HUES6 (cell line): ENCODE data around the gene SLC26A1.
A peak's percentile ranks its signal among the peaks of the same experiment; 100 is the strongest.

ENCODE experiments used
- H3K27ac ChIP-seq: 2 replicates; pipeline ENCODE4 v1.7.0; 2013; ENCODE audit warnings: low read depth, mild to moderate bottlenecking, low read length, inconsistent platforms
- H3K27me3 ChIP-seq: 2 replicates; pipeline ENCODE4 v1.6.1; 2013; ENCODE audit warnings: low read length; ENCODE audit not compliant: control insufficient read depth, insufficient read depth
- H3K36me3 ChIP-seq: 2 replicates; pipeline ENCODE4 v1.6.1; 2013; ENCODE audit warnings: low read length; ENCODE audit not compliant: control insufficient read depth, insufficient read depth
- H3K4me1 ChIP-seq: 2 replicates; pipeline ENCODE4 v1.6.1; 2013; ENCODE audit warnings: low read length; ENCODE audit not compliant: control insufficient read depth, insufficient read depth
- H3K4me3 ChIP-seq: 2 replicates; pipeline ENCODE4 v1.5.1; 2013; ENCODE audit warnings: low read depth, low read length
- H3K9ac ChIP-seq: one replicate; pipeline ENCODE4 v1.6.1; 2013; ENCODE audit warnings: mild to moderate bottlenecking, low read length
- H3K9me3 ChIP-seq: 2 replicates; pipeline ENCODE4 v1.6.1; 2013; ENCODE audit warnings: low read depth, low read length; ENCODE audit not compliant: control insufficient read depth, insufficient read depth

The SLC26A1 gene

GRCh38 chr4:1019320-1019719 is 26.1 kb upstream of the SLC26A1 start:
- H3K27me3 ChIP-seq: peaks cover 4% of the 10 kb centered on the region; the same call in 1 of the 2 replicates
- no peak overlapping the region for H3K4me3 ChIP-seq
- peaks cover 27% of the 10 kb centered on the region for H3K4me1 ChIP-seq
- H3K9ac ChIP-seq: no peak overlapping the region
- H3K36me3 ChIP-seq: 0 out of 2 replicates have a peak, but pooled peaks cover 2% of the 10 kb centered on the region
- no peaks in the 10 kb centered on the region for H3K9me3 ChIP-seq
- H3K27ac ChIP-seq: no peak overlapping the region

- Histone ChIP-seq H3K36me3 (no peaks in the 10 kb centered on the region), H3K4me3 (no peak overlapping the region), H3K9ac (no peak overlapping the region), H3K27ac (peak overlapping the region; percentile 57; the same call in 1 of the 2 replicates), H3K4me1 (peaks cover 27% of the 10 kb centered on the region), H3K9me3 (no peaks in the 10 kb centered on the region), H3K27me3 (peaks cover 12% of the 10 kb centered on the region; the same call in 1 of the 2 replicates)
Measured at GRCh38 chr4:1018147-1019020, 25.2 kb upstream of the SLC26A1 start.

GRCh38 chr4:1017706-1018105 is 24.5 kb upstream of the SLC26A1 start:
- Histone ChIP-seq H3K27me3 (peaks cover 18% of the 10 kb centered on the region), H3K4me3 (no peak overlapping the region), H3K9me3 (no peaks in the 10 kb centered on the region), H3K4me1 (peaks cover 27% of the 10 kb centered on the region), H3K9ac (no peak overlapping the region), H3K27ac (no peak overlapping the region), H3K36me3 (no peaks in the 10 kb centered on the region)

- Histone ChIP-seq H3K27me3 (peaks cover 21% of the 10 kb centered on the region), H3K9ac (no peak overlapping the region), H3K4me3 (no peak overlapping the region), H3K27ac (no peak overlapping the region), H3K9me3 (no peaks in the 10 kb centered on the region), H3K36me3 (no peaks in the 10 kb centered on the region), H3K4me1 (peaks cover 27% of the 10 kb centered on the region)
Measured at GRCh38 chr4:1017211-1017610, 24.0 kb upstream of the SLC26A1 start.

GRCh38 chr4:1015746-1016145 is 22.5 kb upstream of the SLC26A1 start:
- Histone ChIP-seq H3K27ac (no peak overlapping the region), H3K36me3 (no peaks in the 10 kb centered on the region), H3K9me3 (no peaks in the 10 kb centered on the region), H3K9ac (no peak overlapping the region), H3K27me3 (peaks cover 25% of the 10 kb centered on the region), H3K4me3 (no peak overlapping the region), H3K4me1 (peaks cover 29% of the 10 kb centered on the region)

- H3K4me3 ChIP-seq: no peak overlapping the region
- H3K4me1 ChIP-seq: peaks cover 34% of the 10 kb centered on the region
- H3K27ac ChIP-seq: no peak overlapping the region; the same call in 1 of the 2 replicates
- no peaks in the 10 kb centered on the region for H3K9me3 ChIP-seq
- peaks cover 30% of the 10 kb centered on the region for H3K27me3 ChIP-seq
- H3K36me3 ChIP-seq: no peaks in the 10 kb centered on the region
- no peak overlapping the region for H3K9ac ChIP-seq
Measured at GRCh38 chr4:1015179-1015578, 22.0 kb upstream of the SLC26A1 start.

GRCh38 chr4:1014291-1015167 is 21.3 kb upstream of the SLC26A1 start:
- peaks cover 31% of the 10 kb centered on the region for H3K4me1 ChIP-seq
- no peak overlapping the region; the same call in 1 of the 2 replicates for H3K27ac ChIP-seq
- no peaks in the 10 kb centered on the region for H3K36me3 ChIP-seq
- no peak overlapping the region for H3K4me3 ChIP-seq
- no peaks in the 10 kb centered on the region for H3K9me3 ChIP-seq
- H3K27me3 ChIP-seq: peaks cover 35% of the 10 kb centered on the region
- no peak overlapping the region for H3K9ac ChIP-seq

GRCh38 chr4:1013225-1014073 is 20.2 kb upstream of the SLC26A1 start:
- Histone ChIP-seq H3K9me3 (no peaks in the 10 kb centered on the region), H3K4me1 (peaks cover 26% of the 10 kb centered on the region)

GRCh38 chr4:1012034-1012739 is 19.0 kb upstream of the SLC26A1 start:
- H3K4me3 ChIP-seq: peak overlapping the region; percentile 60
- no peak overlapping the region for H3K27ac ChIP-seq
- H3K27me3 ChIP-seq: peaks cover 57% of the 10 kb centered on the region
- no peaks in the 10 kb centered on the region for H3K36me3 ChIP-seq
- H3K9ac ChIP-seq: peak overlapping the region; percentile 12
- no peaks in the 10 kb centered on the region for H3K9me3 ChIP-seq
- H3K4me1 ChIP-seq: peaks cover 19% of the 10 kb centered on the region

More at GRCh38 chr4:1013225-1014073, 20.2 kb upstream of the SLC26A1 start:
- H3K27me3 ChIP-seq: peaks cover 44% of the 10 kb centered on the region
- H3K36me3 ChIP-seq: no peaks in the 10 kb centered on the region
- peak overlapping the region; percentile 5 for H3K9ac ChIP-seq
- H3K4me3 ChIP-seq: no peak overlapping the region
- no peak overlapping the region for H3K27ac ChIP-seq

- Histone ChIP-seq H3K9me3 (peaks cover 3% of the 10 kb centered on the region; the same call in 1 of the 2 replicates), H3K27ac (no peak overlapping the region), H3K4me1 (peaks cover 19% of the 10 kb centered on the region), H3K9ac (no peak overlapping the region), H3K36me3 (no peaks in the 10 kb centered on the region), H3K4me3 (no peak overlapping the region), H3K27me3 (peaks cover 62% of the 10 kb centered on the region)
Measured at GRCh38 chr4:1011666-1012033, 18.4 kb upstream of the SLC26A1 start.
